RWPE1 (cell line): ENCODE results near the gene HOXB7.

Experiments used
- CTCF ChIA-PET: fragments of 350-600 bp; sonication (Branson Sonifier 250); formaldehyde crosslinking; extraction: SDS; loops from one replicate; lab custom pipeline; 2021; lab: Yijun Ruan, JAX
- POLR2A ChIA-PET: fragments of 400-600 bp; formaldehyde crosslinking; extraction: SDS; loops from one replicate; lab custom pipeline; 2020; ENCODE audit warnings: antibody characterized with exemption; ENCODE audit not compliant: low non-redundant PET; lab: Yijun Ruan, JAX
- DNase-seq: peaks from one replicate; pipeline ENCODE4 v3.0.0; 2012; ENCODE audit warnings: low spot score
- H3K27ac ChIP-seq: fragments of 450-650 bp; 2 replicates; pipeline ENCODE4 v1.5.1; 2017
- TF ChIP-seq, protein P1 (sequence below): fragments of 450-650 bp; conservative IDR thresholded peaks from 2 replicates; pipeline ENCODE4 v1.5.1; 2017; ENCODE audit warnings: low read depth, mild to moderate bottlenecking

HOXB7 gene

DNA sequence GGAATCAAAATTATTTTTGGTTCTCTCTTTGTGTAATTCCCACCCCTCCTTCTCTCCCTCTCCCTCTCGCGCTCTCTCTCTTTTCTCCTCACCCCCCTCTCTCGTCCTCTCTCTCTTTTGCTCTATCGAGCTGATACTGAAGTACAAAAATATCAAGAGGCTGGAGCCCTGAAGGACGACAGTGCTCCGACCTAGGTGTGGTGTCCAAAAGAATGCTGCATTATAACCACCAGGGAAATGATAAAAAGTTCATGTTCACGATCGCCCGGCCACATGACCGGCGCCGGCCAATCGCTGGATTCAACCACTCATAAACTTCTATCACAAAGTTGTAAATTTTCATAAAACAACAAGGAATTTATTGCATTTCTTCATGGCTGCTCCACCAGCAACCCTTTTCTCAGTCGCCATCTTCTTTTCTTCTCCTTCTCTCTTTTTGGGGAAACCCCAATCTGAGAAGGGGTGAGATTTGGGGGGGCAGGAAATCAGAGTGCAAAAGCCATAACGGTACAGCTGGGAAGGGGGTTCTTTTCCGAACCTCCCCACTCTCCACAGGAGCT is 6.0 kb downstream of the HOXB7 start, which contains the start of gene HOXB6:
TSS of gene HOXB6 (minus strand) at position 217 of the 560 bp plus-strand sequence. CDS start 6,836 bp downstream, outside the sequence.
- ChIA-PET CTCF (interaction anchor here (0.7 kb wide), 1 partner anchor 30 kb away, joined by 3 read pairs; no protein-coding TSS in a partner anchor), POLR2A (no interaction called here)
- no peak for DNase-seq
- TF ChIP-seq, protein P1, sequence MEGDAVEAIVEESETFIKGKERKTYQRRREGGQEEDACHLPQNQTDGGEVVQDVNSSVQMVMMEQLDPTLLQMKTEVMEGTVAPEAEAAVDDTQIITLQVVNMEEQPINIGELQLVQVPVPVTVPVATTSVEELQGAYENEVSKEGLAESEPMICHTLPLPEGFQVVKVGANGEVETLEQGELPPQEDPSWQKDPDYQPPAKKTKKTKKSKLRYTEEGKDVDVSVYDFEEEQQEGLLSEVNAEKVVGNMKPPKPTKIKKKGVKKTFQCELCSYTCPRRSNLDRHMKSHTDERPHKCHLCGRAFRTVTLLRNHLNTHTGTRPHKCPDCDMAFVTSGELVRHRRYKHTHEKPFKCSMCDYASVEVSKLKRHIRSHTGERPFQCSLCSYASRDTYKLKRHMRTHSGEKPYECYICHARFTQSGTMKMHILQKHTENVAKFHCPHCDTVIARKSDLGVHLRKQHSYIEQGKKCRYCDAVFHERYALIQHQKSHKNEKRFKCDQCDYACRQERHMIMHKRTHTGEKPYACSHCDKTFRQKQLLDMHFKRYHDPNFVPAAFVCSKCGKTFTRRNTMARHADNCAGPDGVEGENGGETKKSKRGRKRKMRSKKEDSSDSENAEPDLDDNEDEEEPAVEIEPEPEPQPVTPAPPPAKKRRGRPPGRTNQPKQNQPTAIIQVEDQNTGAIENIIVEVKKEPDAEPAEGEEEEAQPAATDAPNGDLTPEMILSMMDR: no peak
- H3K27ac ChIP-seq: peak within 1 kb of the TSS; percentile 97

GRCh38 chr17:48603959-48604769 is 6.7 kb downstream of the HOXB7 start:
- TF ChIP-seq, protein P1: no peak
- no peak for DNase-seq
- CTCF ChIA-PET: interaction anchor here (0.7 kb wide), 1 partner anchor 400 kb away, joined by 3 read pairs; no protein-coding TSS in a partner anchor
- peak overlapping the region; percentile 97 for H3K27ac ChIP-seq
- POLR2A ChIA-PET: no interaction called here

GRCh38 chr17:48601539-48602425 is 9.0 kb downstream of the HOXB7 start:
- DNase-seq: no peak
- H3K27ac ChIP-seq: no peak overlapping the region
- TF ChIP-seq, protein P1: no peak
- ChIA-PET POLR2A (no interaction called here), CTCF (interaction anchor here (0.6 to 1.4 kb wide), 5 partner anchors 9 to 266 kb away, joined by 4 to 7 read pairs (median 4); no protein-coding TSS in a partner anchor)

GRCh38 chr17:48601207-48601538 is 9.6 kb downstream of the HOXB7 start:
- TF ChIP-seq, protein P1: no peak
- H3K27ac ChIP-seq: no peak overlapping the region
- ChIA-PET CTCF (interaction anchor here (0.8 to 1.4 kb wide), 3 partner anchors 9 to 265 kb away, joined by 3 to 4 read pairs (median 4); no protein-coding TSS in a partner anchor), POLR2A (no interaction called here)
- no peak for DNase-seq

GRCh38 chr17:48600244-48601098 is 10.3 kb downstream of the HOXB7 start:
- ChIA-PET POLR2A (no interaction called here), CTCF (interaction anchor here (0.8 to 1.4 kb wide), 3 partner anchors 9 to 264 kb away, joined by 3 to 4 read pairs (median 4); no protein-coding TSS in a partner anchor)
- no peak overlapping the region for H3K27ac ChIP-seq
- no peak for DNase-seq
- TF ChIP-seq, protein P1: no peak
